K562 (cell line): ENCODE measurements around the gene ACAD10. TPM values are rescaled to one million over a fixed set of nuclear protein-coding genes. Genes with fewer than 3 reads are reported as not detected.
A peak's percentile ranks its signal among the peaks of the same experiment; 100 is the strongest.

Experiments used
- CREBBP ChIP-seq: IDR thresholded peaks from one replicate; pipeline ENCODE4 v1.6.1; 2012; ENCODE audit warnings: low read depth, mild to moderate bottlenecking, control low read depth, inconsistent platforms, low read length
- E2F3 ChIP-seq: fragments of 250-450 bp; sonication (Bioruptor Pico); IDR thresholded peaks from 2 replicates; pipeline ENCODE4 v1.4.0; 2020; ENCODE audit warnings: mild to moderate bottlenecking
- ELF1 ChIP-seq: fragments of 200-800 bp; sonication (Bioruptor generic); IDR thresholded peaks from 2 replicates; pipeline ENCODE4 v1.6.1; 2016; ENCODE audit warnings: missing genetic modification characterization, missing compliant biosample characterization
- ETV5 ChIP-seq: sonication (generic); formaldehyde crosslinking; IDR thresholded peaks from 2 replicates; pipeline ENCODE4 v1.4.0; 2020; ENCODE audit warnings: low read depth, mild to moderate bottlenecking, missing genetic modification reagents
- HMGN3 ChIP-seq: IDR thresholded peaks from 2 replicates; pipeline ENCODE4 v1.6.1; 2011; ENCODE audit warnings: borderline replicate concordance, low read depth, mild to moderate bottlenecking, mixed read lengths, low read length; ENCODE audit not compliant: insufficient read length; ENCODE audit errors: extremely low read depth
- ILF3 ChIP-seq: fragments of 450-650 bp; IDR thresholded peaks from 2 replicates; pipeline ENCODE4 v1.6.1; 2018; ENCODE audit warnings: antibody characterized with exemption, mild to moderate bottlenecking, moderate library complexity, borderline replicate concordance
- KDM5B ChIP-seq: fragments of 200-600 bp; sonication (generic); IDR thresholded peaks from 2 replicates; pipeline ENCODE4 v1.6.1; 2012; ENCODE audit warnings: low read depth, mild to moderate bottlenecking, moderate library complexity, low read length, control low read depth, inconsistent platforms; ENCODE audit not compliant: insufficient replicate concordance
- KLF1 ChIP-seq: fragments of 450-650 bp; IDR thresholded peaks from 2 replicates; pipeline ENCODE4 v1.6.1; 2016; ENCODE audit warnings: missing genetic modification characterization, missing compliant biosample characterization
- LEF1 ChIP-seq: fragments of 450-650 bp; IDR thresholded peaks from 2 replicates; pipeline ENCODE4 v1.6.1; 2016; ENCODE audit warnings: mild to moderate bottlenecking
- NCOA2 ChIP-seq, 2 experiments: fragments of 450-650 bp; IDR thresholded peaks; 2 replicates each; pipeline ENCODE4 v1.6.1; 2018; ENCODE audit warnings: mild to moderate bottlenecking in 2 of 2, moderate library complexity in 1 of 2; ENCODE audit not compliant: partially characterized antibody in 2 of 2
- NFE2L1 ChIP-seq: fragments of 450-650 bp; IDR thresholded peaks from 2 replicates; pipeline ENCODE4 v1.6.1; 2016; ENCODE audit warnings: missing genetic modification characterization, low read depth, mild to moderate bottlenecking, missing compliant biosample characterization, moderate library complexity, borderline replicate concordance
- NR2C1 ChIP-seq, 2 experiments: fragments of 450-650 bp; IDR thresholded peaks; 2 replicates each; pipeline ENCODE4 v1.6.1; 2017; ENCODE audit warnings: mild to moderate bottlenecking in 2 of 2, antibody characterized with exemption in 1 of 2, inconsistent platforms in 1 of 2, missing compliant biosample characterization in 1 of 2, missing genetic modification characterization in 1 of 2
- NR4A1 ChIP-seq, 2 experiments: fragments of 250-450 bp in 1 of 2; fragments of 450-650 bp in 1 of 2; sonication (Bioruptor Pico) in 1 of 2; IDR thresholded peaks; 2 replicates each; pipeline versions ENCODE4 v1.4.0 to v1.6.1; 2016 to 2020; ENCODE audit warnings: mild to moderate bottlenecking in 2 of 2, missing compliant biosample characterization in 1 of 2, missing genetic modification characterization in 1 of 2, moderate library complexity in 1 of 2
- PHTF2 ChIP-seq: fragments of 250-450 bp; sonication (Bioruptor Pico); IDR thresholded peaks from 2 replicates; pipeline ENCODE4 v1.5.0; 2021; ENCODE audit warnings: mild to moderate bottlenecking
- RAD51 ChIP-seq: fragments of 450-650 bp; IDR thresholded peaks from 2 replicates; pipeline ENCODE4 v1.7.1; 2016; ENCODE audit warnings: low read depth, mild to moderate bottlenecking, borderline replicate concordance
- RB1 ChIP-seq: fragments of 450-650 bp; IDR thresholded peaks from 2 replicates; pipeline ENCODE4 v1.6.1; 2017; ENCODE audit warnings: low read depth, mild to moderate bottlenecking
- RFX5 ChIP-seq: IDR thresholded peaks from 2 replicates; pipeline ENCODE4 v1.6.1; 2011; ENCODE audit warnings: low read depth, mild to moderate bottlenecking, improper control_type of control experiment, low read length
- TARDBP ChIP-seq: fragments of 450-650 bp; IDR thresholded peaks from 2 replicates; pipeline ENCODE4 v1.6.1; 2016
- TRIM28 ChIP-seq: fragments of 450-650 bp; IDR thresholded peaks from 2 replicates; pipeline ENCODE4 v1.6.1; 2017
- ZC3H8 ChIP-seq: fragments of 450-650 bp; IDR thresholded peaks from 2 replicates; pipeline ENCODE4 v1.6.1; 2017
- ZNF146 ChIP-seq: IDR thresholded peaks from one replicate; pipeline ENCODE4 v1.6.1; 2018; ENCODE audit warnings: missing compliant biosample characterization; ENCODE audit not compliant: unreplicated experiment
- ZNF253 ChIP-seq: fragments of 250-450 bp; sonication (Bioruptor Pico); conservative IDR thresholded peaks from 2 replicates; pipeline ENCODE4 v1.6.1; 2021; ENCODE audit warnings: mild to moderate bottlenecking
- ZNF263 ChIP-seq: sonication (generic); formaldehyde crosslinking; IDR thresholded peaks from 2 replicates; pipeline ENCODE4 v1.8.0; 2022; ENCODE audit warnings: mild to moderate bottlenecking, missing genetic modification reagents, borderline replicate concordance
- ZNF695 ChIP-seq: fragments of 450-650 bp; formaldehyde crosslinking; IDR thresholded peaks from 2 replicates; pipeline ENCODE4 v1.4.0; 2020; ENCODE audit warnings: mild to moderate bottlenecking, moderate library complexity
- ZNF76 ChIP-seq: fragments of 250-450 bp; sonication (Bioruptor Pico); IDR thresholded peaks from 2 replicates; pipeline ENCODE4 v1.4.0; 2020; ENCODE audit warnings: mild to moderate bottlenecking, moderate library complexity, borderline replicate concordance
- ZNF766 ChIP-seq: fragments of 200-800 bp; sonication (Bioruptor generic); conservative IDR thresholded peaks from 2 replicates; pipeline ENCODE4 v1.6.1; 2016; ENCODE audit warnings: missing genetic modification characterization, missing compliant biosample characterization
- polyA plus RNA-seq, 8 experiments: library from polyadenylated mRNA; depleted of rRNA in 4 of 8; stranded (reverse) in 5 of 8; unstranded in 3 of 8; fragments of >200 nt; fragmentation: Nextera tagmentation in 2 of 8; fragmentation: Illumina TruSeq in 1 of 8; extraction: Ambion mirVana in 2 of 8; extraction: Trizol in 1 of 8; gene quantifications; 2 replicates each; pipeline versions ENCODE4 v1.2.1 to v1.2.3, GENCODE V29; 2011 to 2014; ENCODE audit warnings: inconsistent platforms in 1 of 8, missing spikeins in 1 of 8
- total RNA-seq, 7 experiments: library from RNA; depleted of rRNA in 6 of 7; stranded (reverse); fragments of >200 nt in 6 of 7; fragmentation: Illumina TruSeq in 2 of 7; extraction: Trizol in 2 of 7; gene quantifications; 2 replicates each; pipeline versions ENCODE4 v1.2.1 to v1.2.3, GENCODE V29; 2011 to 2021; ENCODE audit warnings: low replicate concordance in 1 of 7
- TF ChIP-seq, protein P1 (sequence below): fragments of 450-650 bp; IDR thresholded peaks from 2 replicates; pipeline ENCODE4 v1.6.1; 2017; ENCODE audit warnings: antibody characterized with exemption
- TF ChIP-seq, protein P2 (sequence below): fragments of 250-450 bp; sonication (Bioruptor Pico); IDR thresholded peaks from 2 replicates; pipeline ENCODE4 v1.8.0; 2022; ENCODE audit warnings: moderate library complexity, mild to moderate bottlenecking, inconsistent platforms

ACAD10 gene
- total and polyA plus RNA-seq, 9 of the 15 experiments (the other 6 are each of a cell fraction or from before 2014, with no cell fraction given): 2.3 to 19.2 (median 12.0) TPM

DNA sequence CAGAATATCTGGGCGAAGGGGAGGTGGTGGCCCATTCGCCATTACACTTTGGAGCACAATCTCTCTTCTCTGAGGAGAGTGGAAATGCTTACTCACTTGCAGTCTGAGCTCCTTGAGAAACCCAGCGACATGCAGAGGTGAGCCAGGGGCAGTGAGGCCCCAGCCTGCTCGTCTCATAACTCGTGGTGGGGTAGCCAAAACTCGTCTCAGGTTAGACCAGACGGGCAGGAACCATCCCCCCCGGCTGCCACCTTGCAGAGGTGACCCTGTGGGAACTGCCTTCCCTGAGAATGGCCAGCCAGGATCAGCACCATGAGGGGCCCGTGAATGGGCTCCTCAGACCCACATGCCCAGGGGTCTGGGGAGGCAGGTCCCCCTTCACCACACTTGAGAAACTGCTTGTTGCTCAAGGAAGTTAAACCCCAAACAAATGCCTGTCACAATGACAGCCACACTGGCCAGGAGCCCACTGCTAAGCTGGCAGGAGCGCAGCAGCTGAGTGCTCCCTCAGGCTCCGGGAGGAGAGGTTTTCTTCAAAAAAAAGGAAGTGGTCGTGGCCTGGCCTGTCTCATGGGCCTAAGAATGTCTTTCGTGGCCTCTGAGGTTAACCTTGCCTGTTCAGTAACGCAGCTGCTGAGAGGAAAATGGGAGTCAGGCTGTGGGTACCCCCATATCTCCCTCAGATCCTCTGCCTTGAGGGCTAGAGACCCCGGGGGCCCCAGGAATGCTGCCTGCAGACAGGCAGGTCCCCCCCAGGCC lies 71.7 kb downstream of the ACAD10 start (continued):
- no peak for TF ChIP-seq ETV5 (CRISPR knock-in tag)
- TF ChIP-seq ZNF695 (CRISPR knock-in tag): no peak
- peak; percentile 53; the same call in 1 of the 2 replicates for TF ChIP-seq ZNF766 (CRISPR knock-in tag)
- TF ChIP-seq TRIM28: no peak
- no peak for TF ChIP-seq ILF3
- no peak for TF ChIP-seq LEF1
- TF ChIP-seq, protein P1, sequence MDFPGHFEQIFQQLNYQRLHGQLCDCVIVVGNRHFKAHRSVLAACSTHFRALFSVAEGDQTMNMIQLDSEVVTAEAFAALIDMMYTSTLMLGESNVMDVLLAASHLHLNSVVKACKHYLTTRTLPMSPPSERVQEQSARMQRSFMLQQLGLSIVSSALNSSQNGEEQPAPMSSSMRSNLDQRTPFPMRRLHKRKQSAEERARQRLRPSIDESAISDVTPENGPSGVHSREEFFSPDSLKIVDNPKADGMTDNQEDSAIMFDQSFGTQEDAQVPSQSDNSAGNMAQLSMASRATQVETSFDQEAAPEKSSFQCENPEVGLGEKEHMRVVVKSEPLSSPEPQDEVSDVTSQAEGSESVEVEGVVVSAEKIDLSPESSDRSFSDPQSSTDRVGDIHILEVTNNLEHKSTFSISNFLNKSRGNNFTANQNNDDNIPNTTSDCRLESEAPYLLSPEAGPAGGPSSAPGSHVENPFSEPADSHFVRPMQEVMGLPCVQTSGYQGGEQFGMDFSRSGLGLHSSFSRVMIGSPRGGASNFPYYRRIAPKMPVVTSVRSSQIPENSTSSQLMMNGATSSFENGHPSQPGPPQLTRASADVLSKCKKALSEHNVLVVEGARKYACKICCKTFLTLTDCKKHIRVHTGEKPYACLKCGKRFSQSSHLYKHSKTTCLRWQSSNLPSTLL: no peak
- TF ChIP-seq HMGN3: no peak
- no peak for TF ChIP-seq PHTF2
- TF ChIP-seq, protein P2, sequence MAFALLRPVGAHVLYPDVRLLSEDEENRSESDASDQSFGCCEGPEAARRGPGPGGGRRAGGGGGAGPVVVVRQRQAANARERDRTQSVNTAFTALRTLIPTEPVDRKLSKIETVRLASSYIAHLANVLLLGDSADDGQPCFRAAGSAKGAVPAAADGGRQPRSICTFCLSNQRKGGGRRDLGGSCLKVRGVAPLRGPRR (CRISPR knock-in tag): no peak
- TF ChIP-seq RFX5: no peak
- TF ChIP-seq TARDBP: no peak
- TF ChIP-seq NR4A1 (CRISPR knock-in tag; IDR thresholded peaks at IDR 0.05): no peak
- TF ChIP-seq NR4A1 (tag; IDR thresholded peaks at IDR 0.05): no peak
- no peak for TF ChIP-seq KDM5B
- no peak for TF ChIP-seq RAD51
- TF ChIP-seq ZC3H8: no peak
- no peak for TF ChIP-seq NFE2L1 (tag)
- TF ChIP-seq CREBBP: no peak
- no peak for TF ChIP-seq NCOA2 (IDR thresholded peaks at IDR 0.05; ENCODE audit: partially characterized antibody in 2 of 2)
- TF ChIP-seq ZNF76 (CRISPR knock-in tag): no peak
- no peak for TF ChIP-seq ELF1 (tag)
- TF ChIP-seq E2F3 (CRISPR knock-in tag): no peak
- no peak for TF ChIP-seq KLF1
- no peak for TF ChIP-seq NR2C1 (IDR thresholded peaks at IDR 0.05)
- no peak for TF ChIP-seq NR2C1 (tag; IDR thresholded peaks at IDR 0.05)
- peak; percentile 97 for TF ChIP-seq ZNF263 (CRISPR knock-in tag)
- TF ChIP-seq ZNF253 (CRISPR knock-in tag): no peak
- no peak for TF ChIP-seq ZNF146 (CRISPR knock-in tag)
- TF ChIP-seq RB1: no peak
